ENCODE data around the gene CEP95. TPM values are rescaled to one million over a fixed set of nuclear protein-coding genes. Genes with fewer than 3 reads are reported as not detected.

Gene CEP95
- total and polyA plus RNA-seq, 2 of the 13 experiments (the other 11 are each of a cell fraction or from before 2014, with no cell fraction given): 65.9 to 68.8 TPM

- no peak; the same call in 2 of the 3 replicates for ATAC-seq
- DNase-seq (ENCODE audit: low spot score): no peak
- Histone ChIP-seq H3K36me3 (replicated peaks in 1 of 2; ENCODE audit: control insufficient read depth in 1 of 2, insufficient read depth in 2 of 2, low read length in 2 of 2) (no peaks in the 10 kb centered on the region), H3K79me2 (ENCODE audit: insufficient read depth, low read length) (no peaks in the 10 kb centered on the region), H3K27ac (ENCODE audit: extremely low read length, insufficient read depth, low read length) (no peak overlapping the region), H4K20me1 (ENCODE audit: insufficient read depth, low read length) (no peaks in the 10 kb centered on the region), H3K4me3 (replicated peaks in 1 of 3; ENCODE audit: insufficient read depth in 1 of 3, low read depth in 2 of 3, low read length in 3 of 3) (no peak overlapping the region), H3K4me1 (ENCODE audit: insufficient read depth, low read length) (peaks cover 7% of the 10 kb centered on the region; the same call in 1 of the 2 replicates), H3K4me2 (ENCODE audit: low read depth, low read length) (peak overlapping the region; percentile 43; the same call in 1 of the 2 replicates), H3K9ac (ENCODE audit: insufficient read depth, low read depth, low read length) (no peak overlapping the region), H2AFZ (ENCODE audit: low read length) (no peak overlapping the region), H3K9me3 (ENCODE audit: low read length) (no peaks in the 10 kb centered on the region), H3K27me3 (ENCODE audit: control insufficient read depth in 1 of 2, insufficient read depth in 2 of 2, low read length in 2 of 2) (peaks cover 0 to 11% of the 10 kb centered on the region in 2 experiments; a peak in 3 of 5 replicates)
- ChIA-PET POLR2A (no interaction called here), CTCF (ENCODE audit: low intra/inter-chr PET ratio, low total read pairs) (no interaction called here)
- WGBS (ENCODE audit: low lambda C conversion rate): 29% methylated on average over 7 of the region's 7 CpGs
- no TSS peak for BruUV-seq (replicated peaks)
- in situ Hi-C loops (cut with HindIII; ENCODE audit: extremely low pct_ligation_motif_present, low pct_unique_long_range_greater_than_20kb) (no loop called here), intact Hi-C loops (cut with micrococcal nuclease; ENCODE audit: unreplicated experiment) (no loop called here)
- FAIRE-seq: no peak
- TF ChIP-seq ZNF782 (CRISPR knock-in tag; IDR thresholded peaks at IDR 0.05; ENCODE audit: borderline replicate concordance) (no peak), HOXA3 (CRISPR knock-in tag; IDR thresholded peaks at IDR 0.05) (no peak), ZNF333 (CRISPR knock-in tag; IDR thresholded peaks at IDR 0.05; ENCODE audit: borderline replicate concordance) (no peak), GLMP (CRISPR knock-in tag; IDR thresholded peaks at IDR 0.05; ENCODE audit: borderline replicate concordance) (no peak), MAFG (CRISPR knock-in tag; IDR thresholded peaks at IDR 0.05) (no peak), BHLHE40 (IDR thresholded peaks at IDR 0.05; ENCODE audit: low read length) (no peak), PATZ1 (CRISPR knock-in tag; IDR thresholded peaks at IDR 0.05) (no peak), AKNA (CRISPR knock-in tag; IDR thresholded peaks at IDR 0.05; ENCODE audit: borderline replicate concordance) (no peak), ZNF44 (CRISPR knock-in tag; IDR thresholded peaks at IDR 0.05) (no peak), NONO (IDR thresholded peaks at IDR 0.05) (no peak), NONO (CRISPR knock-in tag; conservative IDR thresholded peaks at IDR 0.05) (no peak), ZSCAN22 (CRISPR knock-in tag; IDR thresholded peaks at IDR 0.05) (no peak), CREB3 (CRISPR knock-in tag; IDR thresholded peaks at IDR 0.05) (no peak), ZBTB46 (CRISPR knock-in tag; IDR thresholded peaks at IDR 0.05; ENCODE audit: borderline replicate concordance) (no peak)
These were observed 49.6 kb upstream of the CEP95 start for GRCh38 chr17:64457156-64457555.

Measured in HepG2 (cell line).